Effector CD8-positive, alpha-beta T cell (primary cell): Measurements from ENCODE around the gene RNH1.
"Not testable (repeated sequence)": the region's sequence is repeated elsewhere in the genome, so short reads cannot be mapped to it uniquely, and the experiment has no call there.

Source experiments
- DNase-seq: peaks from one replicate; lab custom pipeline; 2025; lab: John Stamatoyannopoulos, UW

Gene RNH1

DNA sequence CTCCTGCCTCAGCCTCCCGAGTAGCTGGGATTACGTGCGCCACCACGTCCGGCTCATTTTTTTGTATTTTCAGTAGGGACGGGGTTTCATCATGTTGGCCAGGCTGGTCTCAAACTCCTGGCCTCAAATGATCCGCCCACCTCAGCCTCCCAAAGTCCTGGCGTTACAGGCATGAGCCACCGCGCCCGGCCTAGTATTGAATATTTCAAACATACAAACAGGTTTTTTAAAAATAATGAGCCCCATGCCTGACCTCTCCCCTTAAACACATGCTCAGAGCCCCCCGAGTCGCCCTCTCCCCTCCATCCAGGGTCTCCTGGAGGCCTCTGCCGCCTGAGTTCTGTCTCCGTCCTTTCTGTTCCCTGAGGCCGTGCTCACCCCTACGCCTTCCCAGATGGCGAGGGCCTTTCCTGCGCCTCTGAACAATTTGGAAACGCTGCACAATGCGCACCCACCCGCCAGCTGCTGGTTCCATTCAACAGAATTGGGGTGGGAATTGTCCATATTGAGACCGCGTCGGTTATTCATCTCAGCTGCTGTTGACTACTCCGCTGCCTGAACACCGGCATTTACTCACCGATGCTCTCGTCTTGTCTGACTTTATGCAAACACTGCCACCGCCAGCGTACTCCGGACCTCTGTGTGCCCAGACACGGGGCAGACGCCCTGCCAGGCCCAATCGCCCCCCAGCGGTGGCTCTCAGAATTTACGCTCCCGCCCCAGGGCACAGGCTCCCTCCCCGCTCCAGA, 13.6 kb upstream of the RNH1 start:
- DNase-seq: no peak

DNA sequence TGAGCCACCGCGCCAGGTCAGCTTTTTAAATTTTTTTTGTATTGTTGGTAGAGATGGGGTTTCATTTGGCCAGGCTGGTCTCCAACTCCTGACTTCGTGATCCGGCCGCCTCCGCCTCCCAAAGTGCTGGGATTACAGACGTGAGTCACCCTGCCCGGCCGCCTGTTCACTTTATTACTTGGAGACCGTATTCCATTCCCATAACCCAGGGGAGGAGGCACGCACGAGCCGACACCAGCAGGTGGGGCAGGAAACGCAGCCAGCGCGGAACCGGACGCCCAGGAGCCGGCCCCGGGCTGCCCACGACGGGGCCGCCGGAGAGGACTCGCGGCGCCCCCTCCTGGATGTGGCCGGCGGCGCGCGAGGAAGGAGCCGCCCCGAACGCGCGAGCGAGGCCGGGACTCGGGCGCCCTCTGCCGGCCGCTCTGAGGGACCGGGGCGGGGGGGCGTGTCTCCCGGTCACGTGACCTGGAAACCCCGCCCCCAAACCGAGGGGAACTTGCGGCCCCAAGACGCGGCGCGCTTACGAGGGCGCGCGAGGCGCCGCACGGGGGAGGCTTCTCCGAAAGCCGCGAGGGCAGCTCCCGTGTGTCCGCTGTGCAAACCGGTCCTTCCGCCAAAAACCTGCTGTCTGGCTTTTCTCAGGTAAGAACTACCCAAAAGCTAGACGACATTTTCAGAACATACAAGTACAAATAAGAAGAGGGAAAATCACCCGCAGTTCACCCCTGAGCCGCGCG, 11.6 kb upstream of the RNH1 start:
- DNase-seq: no peak

DNA sequence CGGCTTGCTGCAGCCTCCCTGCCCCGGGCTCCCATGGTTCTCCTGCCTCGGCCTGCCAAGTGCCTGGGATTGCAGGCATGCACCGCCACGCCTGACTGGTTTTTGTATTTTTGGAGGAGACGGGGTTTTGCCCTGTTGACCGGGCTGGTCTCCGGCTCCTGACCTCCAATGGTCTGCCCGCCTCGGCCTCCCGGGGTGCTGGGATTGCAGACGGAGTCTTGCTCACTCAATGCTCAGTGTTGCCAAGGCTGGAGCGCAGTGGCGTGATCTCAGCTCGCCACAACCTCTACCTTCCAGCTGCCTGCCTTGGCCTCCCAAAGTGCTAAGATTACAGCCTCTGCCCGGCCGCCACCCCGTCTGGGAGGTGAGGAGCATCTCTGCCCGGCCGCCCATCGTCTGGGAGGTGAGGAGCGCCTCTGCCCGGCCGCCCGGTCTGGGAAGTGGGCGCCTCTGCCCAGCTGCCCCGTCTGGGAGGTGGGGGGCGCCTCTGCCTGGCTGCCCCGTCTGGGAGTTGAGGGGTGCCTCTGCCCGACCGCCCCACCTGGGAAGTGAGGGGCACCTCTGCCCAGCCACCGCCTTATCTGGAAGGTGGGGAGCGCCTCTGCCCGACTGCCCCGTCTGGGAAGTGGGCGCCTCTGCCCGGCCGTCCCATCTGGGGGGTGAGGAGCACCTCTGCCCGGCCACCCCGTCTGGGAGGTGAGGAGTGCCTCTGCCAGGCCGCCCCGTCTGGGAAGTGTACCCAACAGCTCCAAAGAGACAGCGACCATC, 10.1 kb upstream of the RNH1 start:
- DNase-seq: not testable (repeated sequence)

DNA sequence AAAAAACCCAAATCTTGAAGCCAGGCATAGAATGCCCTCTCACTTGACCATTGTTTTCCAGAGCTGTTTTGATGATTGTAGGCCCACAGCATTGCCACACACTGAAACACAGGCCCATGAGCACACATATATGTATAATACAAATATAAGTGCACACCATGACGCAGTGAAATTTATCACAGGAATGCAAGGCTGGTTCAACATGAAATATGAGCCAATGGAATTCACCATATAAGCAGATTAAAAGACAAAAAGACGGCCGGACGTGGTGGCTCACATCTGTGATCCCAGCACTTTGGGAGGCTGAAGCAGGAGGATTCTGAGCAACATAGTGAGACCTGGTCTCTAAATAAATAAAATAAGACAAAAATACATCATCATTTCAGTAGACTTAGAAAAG, 9.4 kb upstream of the RNH1 start:
- no peak for DNase-seq

DNA sequence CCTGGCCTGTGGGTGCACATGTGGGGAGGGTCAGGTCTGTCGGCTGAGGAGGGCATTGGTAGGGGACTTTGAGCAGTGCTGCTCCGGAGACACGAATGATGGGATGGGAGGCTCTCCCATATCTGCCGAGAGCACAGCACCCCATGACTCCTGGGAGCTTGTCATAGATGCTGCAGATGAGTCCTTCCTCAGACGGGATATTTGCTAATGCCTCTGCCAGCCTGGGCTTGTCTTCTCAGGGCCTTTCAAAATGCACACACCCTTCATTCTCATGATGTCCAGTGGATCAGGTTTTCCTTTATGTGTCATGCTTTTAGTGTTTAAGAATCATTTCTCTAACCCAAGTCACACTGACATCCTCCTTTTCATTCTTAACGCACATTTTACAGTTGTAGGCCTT, 8.1 kb upstream of the RNH1 start:
- no peak for DNase-seq

DNA sequence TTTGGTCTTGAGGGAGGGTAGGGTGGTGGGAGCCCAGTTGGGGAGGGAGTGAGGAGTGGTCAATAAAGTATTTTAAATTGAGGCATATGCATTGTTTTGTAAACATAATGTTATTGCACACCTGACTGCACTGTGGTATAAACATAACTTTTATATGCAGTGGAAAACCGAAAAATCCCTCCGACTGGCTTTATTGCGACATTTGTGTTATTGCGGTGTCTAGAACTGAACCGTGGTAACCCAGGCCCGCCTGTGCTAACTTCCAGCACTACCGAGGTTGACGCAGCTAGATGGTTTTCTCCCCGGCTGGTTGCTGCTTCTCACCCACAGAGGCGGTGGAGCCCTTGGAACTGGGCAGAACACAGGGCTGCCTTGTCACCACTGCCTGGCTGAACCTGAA, 7.6 kb upstream of the RNH1 start:
- DNase-seq: no peak

DNA sequence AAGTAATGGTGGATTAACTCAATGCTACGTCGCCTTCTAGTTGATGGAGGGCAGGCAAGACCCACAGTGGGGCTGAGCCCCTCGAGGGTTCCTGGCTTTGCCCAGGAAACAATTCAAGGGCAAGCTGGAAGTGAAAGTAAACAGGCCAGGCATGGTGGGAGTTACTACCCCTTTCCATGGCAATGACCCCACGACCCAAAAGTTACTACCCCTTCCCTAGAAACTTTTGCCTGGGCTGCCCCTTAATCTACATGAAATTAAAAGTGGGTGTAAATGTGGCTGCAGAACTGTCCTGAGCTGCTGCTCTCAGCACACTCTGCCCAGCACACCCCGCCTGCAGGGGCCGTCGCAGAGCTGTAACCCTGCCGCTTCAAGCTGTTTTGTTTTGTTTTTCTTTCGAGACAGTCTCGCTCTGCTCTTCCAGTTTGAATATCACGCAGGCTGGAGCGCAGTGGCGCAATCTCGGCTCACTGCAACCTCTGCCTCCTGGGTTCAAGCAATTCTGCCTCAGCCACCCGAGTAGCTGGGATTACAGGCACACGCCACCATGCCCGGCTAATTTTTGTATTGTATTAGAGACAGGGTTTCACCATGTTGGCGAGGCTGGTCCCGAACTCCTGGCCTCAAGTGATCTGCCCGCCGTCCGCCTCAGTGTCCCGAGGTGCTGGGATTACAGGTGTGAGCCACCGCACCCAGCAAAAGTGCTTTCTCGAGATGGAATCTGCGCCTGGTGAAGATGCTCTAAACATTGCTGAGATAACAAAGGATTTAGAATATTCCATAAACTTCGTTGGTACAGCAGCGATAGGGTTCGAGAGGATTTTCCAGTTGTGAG, 5.9 kb upstream of the RNH1 start:
- no peak for DNase-seq

DNA sequence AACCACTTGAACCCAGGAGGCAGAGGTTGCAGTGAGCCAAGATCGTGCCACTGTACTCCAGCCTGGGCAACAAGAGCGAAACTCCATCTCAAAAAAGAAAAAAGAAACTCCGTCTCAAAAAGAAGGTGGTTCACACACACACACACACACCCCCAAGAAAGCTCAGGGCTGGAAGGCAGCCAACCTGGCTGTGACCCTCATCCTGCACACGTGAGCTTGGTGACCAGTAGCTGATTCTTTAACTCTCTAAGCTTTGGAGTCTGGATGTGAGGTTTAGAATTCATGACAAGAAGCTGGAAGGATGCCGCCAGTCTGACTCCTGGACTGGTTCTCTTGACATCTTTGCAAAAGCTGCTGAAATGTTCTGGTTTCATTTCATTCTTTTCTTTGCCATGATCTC, 1.9 kb upstream of the RNH1 start:
- no peak for DNase-seq

DNA sequence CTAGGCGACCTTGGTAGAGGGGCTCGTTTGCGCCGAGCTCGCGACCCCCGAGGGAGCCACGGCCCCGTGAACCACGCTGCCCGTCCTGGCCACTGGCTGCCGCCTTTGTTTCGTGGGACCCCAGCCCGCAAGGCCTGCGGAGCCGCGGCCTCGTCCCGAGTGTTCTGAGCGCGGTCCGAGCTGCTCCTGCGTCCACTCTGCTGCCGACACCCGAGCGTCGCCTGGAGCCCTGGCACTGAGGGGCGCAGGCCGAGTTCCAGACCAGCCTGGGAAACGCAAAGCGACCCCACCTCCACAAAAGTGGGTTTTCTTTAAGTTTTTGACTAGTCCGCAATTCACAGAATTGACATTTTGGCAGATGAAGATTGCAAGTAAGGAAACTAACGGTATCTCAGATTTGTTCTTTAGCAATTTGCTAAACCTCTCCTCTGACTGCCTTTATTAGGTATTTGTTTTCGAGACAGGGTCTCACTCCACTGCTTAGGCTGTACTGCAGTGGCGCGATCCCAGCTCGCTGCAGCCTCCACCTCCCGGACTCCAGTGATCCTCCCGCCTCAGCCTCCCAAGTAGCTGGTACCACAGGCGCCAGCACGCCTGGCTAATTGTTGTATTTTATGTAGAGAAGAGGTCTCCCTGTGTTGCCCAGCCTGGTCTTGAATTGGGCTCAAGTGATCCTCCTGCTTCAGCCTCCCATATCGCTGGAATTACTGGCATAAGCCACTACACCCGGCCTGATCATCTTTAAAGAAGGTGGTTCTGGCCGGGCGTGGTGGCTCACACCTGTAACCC, 879 bp upstream of the RNH1 start:
- no peak for DNase-seq

DNA sequence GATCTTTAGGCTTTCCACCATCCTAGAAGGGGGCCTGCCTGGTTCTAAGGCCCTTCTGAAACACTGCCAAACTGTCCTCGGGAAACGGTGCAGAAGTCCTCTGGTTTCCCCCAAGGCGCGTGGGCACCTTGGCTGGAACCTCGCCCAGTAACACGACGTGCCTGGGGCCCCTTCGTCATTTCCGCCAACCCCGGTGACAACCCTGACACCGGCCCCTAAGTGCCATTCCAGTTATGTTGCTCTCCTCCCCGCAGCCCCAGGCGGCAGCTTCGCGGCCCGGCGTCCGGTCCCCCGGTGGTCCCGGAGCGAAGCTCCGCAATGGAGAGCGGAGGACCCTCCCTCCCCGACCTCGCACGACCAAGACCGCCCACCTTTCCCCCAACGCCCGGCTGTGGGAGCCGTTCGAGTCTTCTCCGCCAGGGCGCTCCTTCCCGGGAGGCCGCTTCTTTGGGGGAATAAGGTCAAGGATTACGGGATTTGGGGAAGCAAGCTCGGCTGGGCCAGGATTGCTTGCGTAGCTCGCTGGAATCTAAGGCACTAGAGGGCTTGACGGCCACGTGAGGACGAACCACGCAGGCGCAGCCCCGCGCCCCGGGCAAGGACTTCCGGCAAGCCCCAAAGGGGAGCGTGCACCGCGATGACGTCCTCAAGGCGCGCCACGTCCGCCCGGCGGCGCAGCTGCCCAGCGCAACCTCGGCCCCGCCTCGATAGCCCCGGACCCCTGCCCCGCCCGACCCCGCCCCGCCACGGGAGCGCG, 626 bp downstream of the RNH1 start:
- DNase-seq: peak; percentile 91

DNA sequence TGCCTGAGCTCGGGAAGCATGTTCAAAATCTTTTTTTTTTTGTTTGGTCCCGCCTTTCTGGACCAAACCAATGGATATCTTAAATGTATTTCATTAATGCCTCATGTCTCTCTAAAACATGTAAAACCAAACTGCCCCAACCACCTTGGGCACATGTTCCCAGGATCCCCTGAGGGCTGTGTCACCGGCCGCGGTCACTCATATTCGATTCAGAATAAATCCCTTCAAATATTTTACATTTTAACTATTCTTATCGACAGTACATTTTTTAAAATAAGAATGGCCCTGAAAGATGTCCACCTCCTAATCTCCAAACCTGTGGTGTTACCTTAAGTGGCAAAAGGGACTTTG, 2.1 kb downstream of the RNH1 start:
- DNase-seq: no peak

DNA sequence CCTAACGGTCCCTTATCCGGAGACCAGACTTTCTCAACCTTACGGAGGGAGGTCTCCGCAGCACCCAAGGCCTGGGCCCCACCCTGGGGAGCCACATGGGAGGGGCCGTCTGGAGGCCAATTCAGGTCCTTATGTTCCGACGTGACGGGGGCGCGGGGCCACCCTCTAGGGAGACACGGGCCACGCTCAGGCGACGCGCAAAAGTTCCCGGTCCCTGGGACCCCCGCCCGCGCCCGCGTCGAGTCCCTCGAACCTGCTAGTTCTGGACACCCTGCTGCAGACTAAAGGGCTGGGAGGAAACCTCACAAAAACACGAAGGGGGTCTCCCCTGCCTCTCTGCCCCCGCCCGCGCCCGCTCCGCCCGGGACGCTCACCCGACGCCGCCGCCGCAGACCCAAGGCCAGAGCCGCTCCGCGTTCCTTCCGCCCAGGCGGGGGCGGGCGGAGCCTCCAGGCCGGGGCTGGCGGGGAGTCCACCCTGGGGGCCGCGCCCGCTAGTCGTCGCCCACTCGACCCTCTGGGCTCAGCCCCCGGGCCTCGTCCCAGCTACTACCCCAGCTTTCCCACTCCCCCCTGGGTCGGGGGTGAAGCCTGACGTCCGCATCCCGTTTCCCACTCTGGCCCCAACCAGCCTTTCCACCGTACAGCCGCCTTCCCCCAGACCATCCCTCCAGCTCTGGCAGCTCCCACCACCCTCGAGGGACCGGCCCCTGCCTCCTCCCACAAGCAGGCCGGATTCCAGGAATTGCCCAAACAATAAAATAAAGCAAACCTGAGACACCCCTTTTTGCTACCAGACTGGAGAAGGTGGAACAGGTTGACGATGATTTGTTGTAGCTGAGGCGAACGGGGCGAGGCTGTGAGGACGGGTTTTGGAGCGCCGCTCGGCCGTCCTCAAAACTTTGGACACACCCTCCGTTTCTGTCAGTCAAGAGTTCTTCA, 2.7 kb downstream of the RNH1 start:
- DNase-seq: no peak

DNA sequence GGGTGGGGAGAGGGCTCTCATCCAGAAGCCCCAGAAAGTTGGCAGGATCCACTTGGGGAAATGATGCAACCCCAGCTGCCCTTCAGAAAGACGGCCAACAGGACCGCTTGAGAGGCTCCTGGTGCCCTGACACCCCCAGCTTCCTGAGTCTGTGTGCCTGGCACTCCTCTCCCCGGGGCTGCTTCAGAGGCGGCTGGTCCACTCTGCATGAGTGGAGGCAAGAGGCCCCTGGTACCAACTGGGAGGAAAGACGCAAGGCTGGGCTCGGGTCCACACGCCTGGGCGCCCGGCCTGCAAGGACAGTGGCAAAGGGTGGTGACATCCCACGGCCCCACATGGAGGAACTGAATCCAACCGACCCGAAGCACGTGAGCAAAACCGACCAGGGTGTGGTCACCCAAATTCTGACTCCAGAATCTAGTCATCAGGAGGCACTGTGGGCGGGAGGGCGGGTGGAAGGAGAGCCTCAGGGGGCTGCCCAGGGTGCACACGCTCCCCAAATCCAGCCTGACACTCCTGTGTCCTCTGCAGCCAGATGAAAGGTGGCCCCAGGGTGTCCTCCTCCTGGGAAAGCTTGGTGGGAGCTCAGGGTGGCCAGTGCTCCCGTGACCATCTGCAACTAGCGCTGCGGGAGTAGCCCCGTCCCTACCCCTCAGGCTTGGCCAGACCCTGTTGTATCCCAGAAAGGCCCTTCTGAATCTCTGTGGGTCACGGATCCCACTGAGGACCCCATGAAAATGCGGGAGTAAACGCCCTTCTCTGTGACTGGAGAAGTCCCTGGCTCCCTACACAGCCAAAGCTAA, 3.7 kb downstream of the RNH1 start:
- DNase-seq: no peak

DNA sequence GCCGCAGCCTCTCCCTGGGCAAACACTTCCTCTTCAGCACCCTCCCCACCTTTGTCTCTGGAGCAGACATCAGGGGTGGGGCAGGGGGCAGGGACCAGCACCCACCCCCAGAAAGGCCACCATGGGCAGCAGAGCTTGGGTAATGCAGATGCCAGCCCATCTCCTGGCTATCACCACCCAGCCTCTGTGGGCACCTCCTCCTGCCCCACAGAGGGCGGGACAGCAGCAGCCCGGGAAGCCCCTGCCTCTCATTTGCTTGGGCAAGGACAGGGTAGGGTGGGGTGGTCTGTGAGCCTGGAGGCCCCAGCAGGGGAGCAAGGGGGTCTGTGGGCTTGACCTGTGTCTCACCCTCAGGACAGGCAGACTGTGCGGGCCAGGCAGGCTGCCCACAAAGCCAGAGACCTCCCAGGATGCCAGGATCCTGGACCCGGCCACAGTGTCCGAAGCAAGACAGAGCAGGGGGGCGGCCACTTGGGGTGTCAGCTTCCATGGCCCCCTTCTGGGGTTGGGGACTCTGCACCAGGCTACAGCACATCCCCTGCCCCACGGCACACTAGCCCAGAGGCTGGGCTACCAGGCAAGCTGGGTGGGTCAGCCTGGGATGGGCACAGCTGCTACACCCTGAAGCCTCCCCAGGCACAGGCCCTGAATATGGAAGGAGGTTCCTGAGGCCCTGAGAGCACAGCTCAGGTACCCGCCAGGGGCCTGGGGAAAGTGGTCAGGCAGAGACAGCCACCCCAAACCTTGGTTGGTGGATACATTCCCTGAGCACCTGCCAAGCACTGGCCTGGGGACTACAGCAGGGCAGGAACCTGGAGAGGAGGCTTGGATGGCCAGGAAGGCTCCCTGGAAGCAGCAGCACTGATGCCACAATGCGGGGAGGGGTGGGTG, 4.5 kb downstream of the RNH1 start:
- no peak for DNase-seq

DNA sequence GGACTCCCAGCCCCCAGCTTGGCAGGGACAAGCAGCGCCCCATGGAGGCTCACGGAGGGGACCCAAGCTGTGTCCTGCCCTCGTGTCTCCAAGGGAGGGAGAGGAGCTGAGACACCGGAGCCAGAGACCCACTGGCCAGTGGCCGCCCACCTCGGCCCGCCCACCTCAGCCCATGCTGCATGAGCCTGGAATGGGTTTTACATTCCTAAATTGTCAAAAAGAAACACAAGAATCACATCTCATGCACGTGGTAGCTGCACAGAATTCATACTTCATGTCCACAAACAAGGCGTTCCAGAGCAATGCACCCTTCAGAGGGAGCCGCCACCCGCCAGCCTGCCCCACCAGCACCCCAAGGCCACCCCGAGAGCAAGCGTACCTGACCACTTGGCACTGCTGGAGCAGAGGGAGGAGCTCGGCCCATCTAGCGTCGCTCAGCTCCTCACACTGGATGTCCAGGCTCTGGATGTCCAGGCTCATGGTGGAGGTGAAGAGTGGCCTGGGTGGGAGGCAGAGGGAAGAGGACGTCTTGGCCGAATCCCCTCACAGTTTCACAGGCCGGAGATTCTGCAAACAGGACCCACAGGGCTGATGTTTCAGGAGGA, 5.3 kb downstream of the RNH1 start:
- no peak for DNase-seq

DNA sequence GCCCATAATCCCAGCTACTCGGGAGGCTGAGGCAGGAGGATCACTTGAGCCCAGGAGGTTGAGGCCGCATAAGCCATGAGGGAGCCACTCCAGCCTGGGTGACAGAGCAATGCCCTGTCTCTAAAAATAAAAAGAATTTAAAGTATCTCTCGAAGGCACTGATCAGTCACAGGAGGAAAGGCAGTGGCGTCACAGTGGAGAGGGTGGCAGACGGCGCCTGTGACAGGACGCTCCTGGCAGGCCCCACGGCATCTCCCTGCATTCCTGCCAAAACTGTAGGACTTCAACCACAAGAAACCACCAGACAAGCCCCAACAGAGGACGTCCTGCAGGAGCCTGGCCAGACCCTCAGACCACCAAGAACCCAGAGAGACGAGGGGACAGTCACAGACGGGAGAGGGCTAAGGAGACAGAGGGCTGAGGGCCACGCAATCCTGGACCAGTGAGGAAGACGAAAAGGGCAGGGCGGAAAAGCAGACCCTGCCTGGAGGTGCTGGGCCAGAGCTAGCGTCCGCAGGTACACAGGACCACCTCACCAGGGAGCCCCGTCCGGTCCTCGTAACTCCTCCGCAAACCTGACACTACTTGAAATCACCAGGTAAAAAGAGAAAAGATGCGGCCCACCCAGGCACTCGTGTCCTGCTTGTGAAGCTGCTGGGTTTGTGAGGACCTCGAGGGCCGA, 5.9 kb downstream of the RNH1 start:
- no peak for DNase-seq
